B cell (primary cell): ENCODE results near the gene SFTPB. TPM values are rescaled to one million over a fixed set of nuclear protein-coding genes. Genes with fewer than 3 reads are reported as not detected.
A peak's percentile ranks its signal among the peaks of the same experiment; 100 is the strongest.

Source experiments
- ATAC-seq: fragments of 200-7000 bp; cut with Tn5 transposase; one replicate; pipeline ENCODE4 v1.10.0; 2021; ENCODE audit warnings: low read depth, mild to moderate bottlenecking, moderate number of reproducible peaks, moderate library complexity
- CTCF ChIA-PET: fragments of 350-600 bp; sonication (Branson Sonifier 250); formaldehyde crosslinking; loops from one replicate; lab custom pipeline; 2021; ENCODE audit warnings: antibody characterized with exemption, inconsistent platforms; lab: Charles Lee
- POLR2A ChIA-PET: fragments of 350-600 bp; sonication (Branson Sonifier 250); formaldehyde crosslinking; loops from one replicate; lab custom pipeline; 2021; ENCODE audit warnings: antibody characterized with exemption; lab: Charles Lee
- DNase-seq: peaks from one replicate; pipeline ENCODE4 v3.0.0; 2013
- H2AFZ ChIP-seq: 2 replicates; pipeline ENCODE4 v1.6.1; 2012; ENCODE audit warnings: mild to moderate bottlenecking, low read depth, low read length; ENCODE audit not compliant: insufficient read depth, poor library complexity, severe bottlenecking
- H3K27ac ChIP-seq, 2 donors: 1 replicate in 1 of 2; 2 replicates in 1 of 2; pipeline ENCODE4 v1.5.1; 2012 to 2013; ENCODE audit warnings: low read length in 2 of 2, mild to moderate bottlenecking in 2 of 2, moderate library complexity in 1 of 2
- H3K27me3 ChIP-seq, 4 experiments: fragments of 200-600 bp in 1 of 4; sonication (generic) in 1 of 4; replicated peaks in 1 of 4; 1 replicate in 2 of 4; 2 replicates in 2 of 4; pipeline versions ENCODE4 v1.6.1 to v1.7.0; 2013 to 2016; ENCODE audit warnings: low read length in 3 of 4, mild to moderate bottlenecking in 2 of 4, mixed read lengths in 1 of 4, moderate library complexity in 1 of 4; ENCODE audit not compliant: insufficient read depth in 4 of 4, control insufficient read depth in 3 of 4; ENCODE audit errors: control extremely low read depth in 1 of 4
- H3K36me3 ChIP-seq, 2 experiments: replicated peaks in 1 of 2; 1 replicate in 1 of 2; 2 replicates in 1 of 2; pipeline versions ENCODE4 v1.6.1 to v1.7.1; 2013; ENCODE audit warnings: low read length in 1 of 2; ENCODE audit not compliant: insufficient read depth in 2 of 2, control insufficient read depth in 1 of 2; ENCODE audit errors: control extremely low read depth in 1 of 2, extremely low read depth in 1 of 2
- H3K4me1 ChIP-seq, 2 donors: fragments of 200-600 bp in 1 of 2; sonication (generic) in 1 of 2; 1 replicate in 1 of 2; 2 replicates in 1 of 2; pipeline versions ENCODE4 v1.5.1 to v1.6.1; 2013 to 2017; ENCODE audit warnings: low read length in 2 of 2; ENCODE audit not compliant: control insufficient read depth in 2 of 2, insufficient read depth in 2 of 2
- H3K4me2 ChIP-seq: replicated peaks from 2 replicates; pipeline ENCODE3; 2012; ENCODE audit warnings: mild to moderate bottlenecking, low read depth, low read length; ENCODE audit not compliant: poor library complexity, severe bottlenecking
- H3K4me3 ChIP-seq, 5 experiments: fragments of 200-600 bp in 1 of 5; sonication (generic) in 1 of 5; 1 replicate in 3 of 5; 2 replicates in 2 of 5; pipeline versions ENCODE4 v1.5.1 to v1.7.0; 2011 to 2016; ENCODE audit warnings: low read length in 4 of 5, mild to moderate bottlenecking in 4 of 5, low read depth in 2 of 5, control low read depth in 1 of 5, moderate library complexity in 1 of 5; ENCODE audit not compliant: insufficient read depth in 1 of 5; ENCODE audit errors: control extremely low read depth in 1 of 5, extremely low read depth in 1 of 5
- H3K79me2 ChIP-seq: fragments of 200-600 bp; sonication (generic); one replicate; pipeline ENCODE4 v1.6.0; 2016; ENCODE audit warnings: low read length; ENCODE audit not compliant: control insufficient read depth, insufficient read depth
- H3K9ac ChIP-seq: fragments of 200-600 bp; sonication (generic); 2 replicates; pipeline ENCODE4 v1.6.1; 2017; ENCODE audit warnings: mild to moderate bottlenecking, low read length, moderate library complexity
- H3K9me3 ChIP-seq, 3 donors: one replicate each; pipeline versions ENCODE4 v1.6.1 to v1.7.1; 2013; ENCODE audit warnings: low read length in 2 of 3; ENCODE audit not compliant: control insufficient read depth in 2 of 3, insufficient read depth in 1 of 3; ENCODE audit errors: control extremely low read depth in 1 of 3
- H4K20me1 ChIP-seq: 2 replicates; pipeline ENCODE4 v1.6.0; 2012; ENCODE audit warnings: mild to moderate bottlenecking, low read length; ENCODE audit not compliant: insufficient read depth, control insufficient read depth, poor library complexity, severe bottlenecking
- H3K27ac Mint-ChIP-seq: one replicate; pipeline ENCODE4 v1.8.0; 2021; ENCODE audit warnings: mixed read lengths
- H3K27me3 Mint-ChIP-seq: one replicate; pipeline ENCODE4 v1.8.0; 2021; ENCODE audit warnings: mixed read lengths
- H3K4me1 Mint-ChIP-seq: one replicate; pipeline ENCODE4 v1.8.0; 2021; ENCODE audit warnings: mixed read lengths
- H3K4me3 Mint-ChIP-seq: one replicate; pipeline ENCODE4 v1.8.0; 2021; ENCODE audit warnings: mixed read lengths
- H3K9me3 Mint-ChIP-seq: one replicate; pipeline ENCODE4 v1.8.0; 2022; ENCODE audit warnings: mixed read lengths; ENCODE audit not compliant: insufficient read depth
- CTCF ChIP-seq: fragments of 200-600 bp; IDR thresholded peaks from one replicate; pipeline ENCODE4 v1.8.0; 2022; ENCODE audit warnings: antibody characterized with exemption, mild to moderate bottlenecking
- EZH2 ChIP-seq: IDR thresholded peaks from 2 replicates; pipeline ENCODE4 v1.6.1; 2012; ENCODE audit warnings: borderline replicate concordance, low read depth, mild to moderate bottlenecking, moderate library complexity, low read length; ENCODE audit not compliant: insufficient read depth, poor library complexity, severe bottlenecking
- WGBS: methylation state at CpG from one replicate; pipeline ENCODE4 v1.1.5; 2013; ENCODE audit warnings: missing lambda C conversion rate; ENCODE audit not compliant: insufficient coverage; 5-methylcytosine and 5-hydroxymethylcytosine counted together
- intact Hi-C: fragments of 100-400 bp; cut with micrococcal nuclease; formaldehyde crosslinking; loops from one replicate; pipeline ENCODE4 v1.10.0; 2022
- polyA plus RNA-seq: library from polyadenylated mRNA; depleted of rRNA; stranded (reverse); fragments of >200 nt; gene quantifications from 2 replicates; pipeline ENCODE4 v1.2.3, GENCODE V29; 2012
- total RNA-seq, 2 donors: library from RNA; stranded (reverse); fragments of 120-200 nt in 1 of 2; gene quantifications; 1 replicate in 1 of 2; 2 replicates in 1 of 2; pipeline versions ENCODE4 v1.2.3 to v1.2.4, GENCODE V29; 2013 to 2022

SFTPB gene
- total and polyA plus RNA-seq, 2 donors (not counting 1 experiment from before 2014, with no cell fraction given) = not detected

- Mint-ChIP-seq H3K9me3 (no peaks in the 10 kb centered on the region), H3K4me3 (peak overlapping the region; percentile 98), H3K27me3 (no peaks in the 10 kb centered on the region), H3K4me1 (peaks cover 33% of the 10 kb centered on the region), H3K27ac (peak overlapping the region; percentile 95)
- Histone ChIP-seq H3K79me2 (peaks cover 20% of the 10 kb centered on the region), H2AFZ (peak overlapping the region; percentile 89), H3K27ac (peak overlapping the region; percentile 21 to 83), H3K4me3 (peak overlapping the region; percentile 72 to 88 (median 76)), H3K9ac (peak overlapping the region; percentile 80), H3K27me3 (no peaks in the 10 kb centered on the region), H4K20me1 (peaks cover 24% of the 10 kb centered on the region), H3K36me3 (peaks cover 0 to 24% of the 10 kb centered on the region in 2 experiments), H3K4me1 (peaks cover 11 to 25% of the 10 kb centered on the region in 2 donors), H3K4me2 (peak overlapping the region; percentile 76), H3K9me3 (no peaks in the 10 kb centered on the region)
- 11% methylated on average over 23 of the region's 24 CpGs for WGBS
- POLR2A ChIA-PET = interaction anchor here (0.5 to 1.4 kb wide), 6 partner anchors 8 to 219 kb away, joined by 3 to 11 read pairs (median 6); partner anchors contain the start of genes MAT2A, RNF181, SH2D6 and TMEM150A
- intact Hi-C loops = loop anchor here (10.0 kb wide), 1 partner anchor 494 kb away; the partner anchor contains the start of genes POLR1A and PTCD3
- DNase-seq (no peak), ATAC-seq (no peak)
- TF ChIP-seq EZH2 = no peak
- TF ChIP-seq CTCF = no peak
- CTCF ChIA-PET = interaction anchor here (0.6 to 2.5 kb wide), 5 partner anchors 8 to 59 kb away, joined by 3 to 6 read pairs (median 4); partner anchors contain the start of gene TMEM150A
These were observed 56.7 kb downstream of the SFTPB start for GRCh38 chr2:85611217-85611704.

Other genes with a start within 250 kb of the SFTPB start
- 1.1 and 1.6 TPM in 2 replicates for gene SH2D6, start 249.5 kb downstream of the SFTPB start, total RNA-seq
- 0.27 TPM in 1 of 2 replicates, not detected in the other for gene SH2D6, start 249.5 kb downstream of the SFTPB start, polyA plus RNA-seq
- gene MAT2A, start 129.0 kb downstream of the SFTPB start, total RNA-seq = 177 and 190 TPM in 2 replicates
- 130 and 133 TPM in 2 replicates for gene MAT2A, start 129.0 kb downstream of the SFTPB start, polyA plus RNA-seq
- 33.0 and 36.8 TPM in 2 replicates for gene GGCX, start 106.7 kb downstream of the SFTPB start, total RNA-seq
- 23.5 and 28.8 TPM in 2 replicates for gene GGCX, start 106.7 kb downstream of the SFTPB start, polyA plus RNA-seq
- gene VAMP8, start 90.6 kb downstream of the SFTPB start, total RNA-seq = 73.1 and 73.8 TPM in 2 replicates
- gene VAMP8, start 90.6 kb downstream of the SFTPB start, polyA plus RNA-seq = 68.7 and 96.6 TPM in 2 replicates
- 10.9 and 16.9 TPM in 2 replicates for gene VAMP5, start 83.8 kb downstream of the SFTPB start, total RNA-seq
- 18.0 and 28.6 TPM in 2 replicates for gene VAMP5, start 83.8 kb downstream of the SFTPB start, polyA plus RNA-seq
- 67.3 and 76.6 TPM in 2 replicates for gene RNF181, start 72.5 kb downstream of the SFTPB start, total RNA-seq
- 112 and 151 TPM in 2 replicates for gene RNF181, start 72.5 kb downstream of the SFTPB start, polyA plus RNA-seq
- 23.0 and 23.1 TPM in 2 replicates for gene TMEM150A, start 65.5 kb downstream of the SFTPB start, total RNA-seq
- gene TMEM150A, start 65.5 kb downstream of the SFTPB start, polyA plus RNA-seq = 18.3 and 26.4 TPM in 2 replicates
- 82.4 and 90.1 TPM in 2 replicates for gene C2orf68, start 56.1 kb downstream of the SFTPB start, total RNA-seq
- gene C2orf68, start 56.1 kb downstream of the SFTPB start, polyA plus RNA-seq = 24.9 and 30.5 TPM in 2 replicates
- gene USP39, start 52.0 kb downstream of the SFTPB start, total RNA-seq = 51.5 and 57.2 TPM in 2 replicates
- gene USP39, start 52.0 kb downstream of the SFTPB start, polyA plus RNA-seq = 61.1 and 67.1 TPM in 2 replicates
- gene GNLY, start 26.2 kb upstream of the SFTPB start, total RNA-seq = 4.2 and 4.3 TPM in 2 replicates
- gene GNLY, start 26.2 kb upstream of the SFTPB start, polyA plus RNA-seq = 3.9 and 18.1 TPM in 2 replicates
- gene ATOH8, start 85.8 kb upstream of the SFTPB start, total RNA-seq = not detected in 2 replicates
- not detected in 2 replicates for gene ATOH8, start 85.8 kb upstream of the SFTPB start, polyA plus RNA-seq
- 90.3 and 94.3 TPM in 2 replicates for gene ST3GAL5, start 220.8 kb upstream of the SFTPB start, total RNA-seq
- 40.2 and 42.6 TPM in 2 replicates for gene ST3GAL5, start 220.8 kb upstream of the SFTPB start, polyA plus RNA-seq